Neural progenitor cell (in vitro differentiated cells): ENCODE results near the gene LSM3. TPM values are rescaled to one million over a fixed set of nuclear protein-coding genes. Genes with fewer than 3 reads are reported as not detected.

Source experiments
- DNase-seq: peaks from one replicate; pipeline ENCODE4 v3.0.0-alpha.2; 2016; ENCODE audit warnings: low spot score
- H2AFZ ChIP-seq: fragments of 200-600 bp; sonication (generic); replicated peaks from 2 replicates; pipeline ENCODE4 v1.6.1; 2016; ENCODE audit warnings: antibody characterized with exemption
- H3F3A ChIP-seq: fragments of 200-600 bp; sonication (generic); 2 replicates; pipeline ENCODE4 v1.6.1; 2016; ENCODE audit warnings: antibody characterized with exemption, low read depth
- H3K27ac ChIP-seq: fragments of 200-600 bp; sonication (generic); 2 replicates; pipeline ENCODE4 v1.5.1; 2016; ENCODE audit warnings: mild to moderate bottlenecking
- H3K27me3 ChIP-seq: fragments of 200-600 bp; sonication (generic); 2 replicates; pipeline ENCODE4 v1.6.1; 2016; ENCODE audit warnings: mild to moderate bottlenecking, moderate library complexity
- H3K36me3 ChIP-seq: fragments of 200-600 bp; sonication (generic); 2 replicates; pipeline ENCODE4 v1.5.1; 2016
- H3K4me1 ChIP-seq: fragments of 200-600 bp; sonication (generic); 2 replicates; pipeline ENCODE4 v1.6.1; 2016; ENCODE audit warnings: mixed run types
- H3K4me2 ChIP-seq: fragments of 200-600 bp; sonication (generic); 2 replicates; pipeline ENCODE4 v1.6.1; 2016
- H3K4me3 ChIP-seq: fragments of 200-600 bp; sonication (generic); 2 replicates; pipeline ENCODE4 v1.5.1; 2016
- H3K79me2 ChIP-seq: fragments of 200-600 bp; sonication (generic); 2 replicates; pipeline ENCODE4 v1.6.1; 2016; ENCODE audit warnings: low read depth
- H3K9ac ChIP-seq: fragments of 200-600 bp; sonication (generic); 2 replicates; pipeline ENCODE4 v1.6.1; 2016
- H3K9me3 ChIP-seq: fragments of 200-600 bp; sonication (generic); 2 replicates; pipeline ENCODE4 v1.5.1; 2016; ENCODE audit warnings: low read depth
- H4K20me1 ChIP-seq: fragments of 200-600 bp; sonication (generic); 2 replicates; pipeline ENCODE4 v1.6.1; 2016; ENCODE audit warnings: low read depth
- H3K27ac Mint-ChIP-seq: 3 replicates; pipeline ENCODE4 v1.8.0; 2021; ENCODE audit warnings: mixed read lengths
- H3K27me3 Mint-ChIP-seq: 2 replicates; pipeline ENCODE4 v1.8.0; 2022; ENCODE audit warnings: low read depth, mild to moderate bottlenecking, inconsistent platforms, moderate library complexity, mixed read lengths; ENCODE audit not compliant: insufficient read depth
- H3K36me3 Mint-ChIP-seq: 3 replicates; pipeline ENCODE4 v1.8.0; 2021; ENCODE audit warnings: mixed read lengths
- H3K4me1 Mint-ChIP-seq: 3 replicates; pipeline ENCODE4 v1.8.0; 2021; ENCODE audit warnings: mixed read lengths
- H3K4me3 Mint-ChIP-seq: 3 replicates; pipeline ENCODE4 v1.8.0; 2021; ENCODE audit warnings: mild to moderate bottlenecking, moderate library complexity, mixed read lengths
- H3K9me3 Mint-ChIP-seq: 3 replicates; pipeline ENCODE4 v1.8.0; 2020; ENCODE audit warnings: mixed read lengths
- EZH2 ChIP-seq: fragments of 200-600 bp; sonication (generic); IDR thresholded peaks from 2 replicates; pipeline ENCODE4 v1.6.1; 2017; ENCODE audit warnings: antibody characterized with exemption, mild to moderate bottlenecking, moderate library complexity
- EZH2phosphoT487 ChIP-seq: fragments of 200-600 bp; sonication (generic); IDR thresholded peaks from 2 replicates; pipeline ENCODE4 v1.6.1; 2017; ENCODE audit warnings: antibody characterized with exemption
- total RNA-seq: library from RNA; depleted of rRNA; stranded (reverse); fragments of >200 nt; gene quantifications from 2 replicates; pipeline ENCODE4 v1.2.3, GENCODE V29; 2015; ENCODE audit warnings: low replicate concordance
- TF ChIP-seq, protein P1 (sequence below): fragments of 200-600 bp; sonication (generic); IDR thresholded peaks from 2 replicates; pipeline ENCODE4 v1.5.1; 2017; ENCODE audit warnings: antibody characterized with exemption, mild to moderate bottlenecking

The LSM3 gene
- total RNA-seq, 1 donor from 2014 or later = 36.2 TPM

DNA sequence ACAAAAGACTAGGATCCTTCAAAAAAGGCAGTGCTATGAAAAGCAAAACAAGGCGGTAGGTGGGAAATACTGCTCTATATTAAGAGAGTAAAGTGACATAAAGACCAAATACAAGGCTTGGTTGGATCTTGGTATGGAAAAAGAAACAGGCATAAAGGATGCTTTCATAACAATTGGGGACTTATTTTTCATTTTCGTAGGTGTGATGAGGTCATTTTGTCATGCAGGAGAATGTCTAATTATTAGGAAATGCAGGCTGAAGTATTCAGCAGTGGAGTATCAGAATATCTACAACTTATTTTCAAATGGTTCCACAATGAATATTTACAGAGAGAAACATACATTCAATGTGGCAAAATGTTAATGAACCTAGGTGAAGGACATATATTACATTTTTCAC, 9.2 kb upstream of the LSM3 start:
- Mint-ChIP-seq H3K4me1 (no peaks in the 10 kb centered on the region), H3K4me3 (no peak overlapping the region), H3K27me3 (no peaks in the 10 kb centered on the region), H3K36me3 (peaks cover 41% of the 10 kb centered on the region), H3K27ac (no peak overlapping the region), H3K9me3 (no peaks in the 10 kb centered on the region)
- Histone ChIP-seq H3K4me3 (no peak overlapping the region), H3K4me1 (no peaks in the 10 kb centered on the region), H3K9me3 (no peaks in the 10 kb centered on the region), H3F3A (no peaks in the 10 kb centered on the region), H3K27ac (no peak overlapping the region), H3K4me2 (no peak overlapping the region), H3K9ac (no peak overlapping the region), H3K27me3 (no peaks in the 10 kb centered on the region), H3K79me2 (peaks cover 15% of the 10 kb centered on the region), H2AFZ (no peak overlapping the region), H3K36me3 (peaks cover 12% of the 10 kb centered on the region), H4K20me1 (peaks cover 13% of the 10 kb centered on the region)
- DNase-seq = no peak
- no peak for TF ChIP-seq EZH2

DNA sequence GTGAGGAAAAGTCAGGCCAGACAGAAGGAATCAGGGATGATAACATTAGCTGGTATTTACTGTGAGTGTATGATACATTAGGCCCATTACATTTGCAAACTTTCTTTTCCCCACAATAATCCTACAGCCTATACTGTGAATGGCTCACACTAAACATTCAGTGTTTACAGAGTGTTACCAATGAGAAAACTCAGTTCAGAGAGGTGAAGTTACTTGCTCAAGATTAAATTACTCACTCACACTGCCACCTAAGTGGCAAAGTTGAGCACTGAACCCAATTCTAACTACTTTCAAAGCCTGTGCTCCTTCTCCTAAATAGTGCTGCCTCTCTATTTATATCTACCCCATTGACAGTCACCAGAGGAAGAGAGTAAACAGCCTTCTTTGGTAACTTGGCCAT, 8.7 kb upstream of the LSM3 start:
- no peak for DNase-seq
- H3K27me3 ChIP-seq = no peaks in the 10 kb centered on the region
- H3K4me3 ChIP-seq = no peak overlapping the region
- no peak overlapping the region for H2AFZ ChIP-seq
- no peaks in the 10 kb centered on the region for H3K27me3 Mint-ChIP-seq
- no peaks in the 10 kb centered on the region for H3K4me1 ChIP-seq
- H3K36me3 ChIP-seq = peaks cover 12% of the 10 kb centered on the region
- no peak overlapping the region for H3K4me3 Mint-ChIP-seq
- no peaks in the 10 kb centered on the region for H3K9me3 ChIP-seq
- no peak overlapping the region for H3K27ac ChIP-seq
- TF ChIP-seq, protein P1, sequence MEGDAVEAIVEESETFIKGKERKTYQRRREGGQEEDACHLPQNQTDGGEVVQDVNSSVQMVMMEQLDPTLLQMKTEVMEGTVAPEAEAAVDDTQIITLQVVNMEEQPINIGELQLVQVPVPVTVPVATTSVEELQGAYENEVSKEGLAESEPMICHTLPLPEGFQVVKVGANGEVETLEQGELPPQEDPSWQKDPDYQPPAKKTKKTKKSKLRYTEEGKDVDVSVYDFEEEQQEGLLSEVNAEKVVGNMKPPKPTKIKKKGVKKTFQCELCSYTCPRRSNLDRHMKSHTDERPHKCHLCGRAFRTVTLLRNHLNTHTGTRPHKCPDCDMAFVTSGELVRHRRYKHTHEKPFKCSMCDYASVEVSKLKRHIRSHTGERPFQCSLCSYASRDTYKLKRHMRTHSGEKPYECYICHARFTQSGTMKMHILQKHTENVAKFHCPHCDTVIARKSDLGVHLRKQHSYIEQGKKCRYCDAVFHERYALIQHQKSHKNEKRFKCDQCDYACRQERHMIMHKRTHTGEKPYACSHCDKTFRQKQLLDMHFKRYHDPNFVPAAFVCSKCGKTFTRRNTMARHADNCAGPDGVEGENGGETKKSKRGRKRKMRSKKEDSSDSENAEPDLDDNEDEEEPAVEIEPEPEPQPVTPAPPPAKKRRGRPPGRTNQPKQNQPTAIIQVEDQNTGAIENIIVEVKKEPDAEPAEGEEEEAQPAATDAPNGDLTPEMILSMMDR = no peak
- TF ChIP-seq EZH2phosphoT487 = no peak
- H3K4me2 ChIP-seq = no peak overlapping the region
- peaks cover 19% of the 10 kb centered on the region for H3K79me2 ChIP-seq
- no peaks in the 10 kb centered on the region for H3F3A ChIP-seq
- H3K27ac Mint-ChIP-seq = no peak overlapping the region
- peaks cover 2% of the 10 kb centered on the region for H3K4me1 Mint-ChIP-seq
- no peaks in the 10 kb centered on the region for H3K9me3 Mint-ChIP-seq
- peaks cover 17% of the 10 kb centered on the region for H4K20me1 ChIP-seq
- H3K9ac ChIP-seq = no peak overlapping the region
- H3K36me3 Mint-ChIP-seq = peaks cover 37% of the 10 kb centered on the region

DNA sequence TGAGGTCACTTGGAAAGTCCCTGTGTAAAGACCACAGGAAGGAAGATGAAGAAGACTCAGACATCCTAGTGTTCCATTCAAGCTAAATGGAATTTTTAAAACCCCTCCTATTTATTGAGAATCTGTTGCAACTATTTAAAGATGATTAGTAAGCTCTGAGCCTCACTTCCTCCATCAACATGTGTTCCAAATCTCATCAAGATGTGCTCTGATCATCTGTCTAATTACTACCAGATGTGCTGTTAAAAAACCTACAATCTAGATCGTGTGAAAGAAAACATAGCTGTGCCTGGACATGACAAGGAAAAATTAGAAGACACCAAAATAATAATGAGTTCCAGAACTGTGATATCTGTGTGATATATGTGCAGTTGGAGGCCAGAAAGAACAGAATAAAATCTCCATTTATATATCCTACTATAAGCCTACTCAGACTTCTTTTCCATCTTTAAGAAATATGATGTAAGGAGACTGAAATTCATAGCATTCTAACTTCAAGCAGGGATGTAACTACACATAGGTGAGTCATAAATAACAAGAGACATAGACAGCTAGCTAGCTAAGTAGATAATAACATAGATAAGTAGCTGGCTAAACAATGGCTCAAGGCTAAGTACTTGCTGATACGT, 8.0 kb upstream of the LSM3 start:
- H3K4me3 Mint-ChIP-seq = no peak overlapping the region
- H3K9me3 Mint-ChIP-seq = no peaks in the 10 kb centered on the region
- no peaks in the 10 kb centered on the region for H3K4me1 ChIP-seq
- H2AFZ ChIP-seq = no peak overlapping the region
- H3K27ac ChIP-seq = no peak overlapping the region
- no peak overlapping the region for H3K9ac ChIP-seq
- no peaks in the 10 kb centered on the region for H3K27me3 Mint-ChIP-seq
- H3K27ac Mint-ChIP-seq = no peak overlapping the region
- no peak for DNase-seq
- no peaks in the 10 kb centered on the region for H3K9me3 ChIP-seq
- no peaks in the 10 kb centered on the region for H3F3A ChIP-seq
- no peaks in the 10 kb centered on the region for H3K27me3 ChIP-seq
- peaks cover 25% of the 10 kb centered on the region for H4K20me1 ChIP-seq
- peaks cover 27% of the 10 kb centered on the region for H3K79me2 ChIP-seq
- no peak overlapping the region for H3K4me3 ChIP-seq
- TF ChIP-seq, protein P1 = no peak
- no peak for TF ChIP-seq EZH2phosphoT487
- no peak for TF ChIP-seq EZH2
- no peak overlapping the region for H3K4me2 ChIP-seq
- peaks cover 33% of the 10 kb centered on the region for H3K36me3 Mint-ChIP-seq
- H3K4me1 Mint-ChIP-seq = peaks cover 9% of the 10 kb centered on the region
- H3K36me3 ChIP-seq = peaks cover 12% of the 10 kb centered on the region

DNA sequence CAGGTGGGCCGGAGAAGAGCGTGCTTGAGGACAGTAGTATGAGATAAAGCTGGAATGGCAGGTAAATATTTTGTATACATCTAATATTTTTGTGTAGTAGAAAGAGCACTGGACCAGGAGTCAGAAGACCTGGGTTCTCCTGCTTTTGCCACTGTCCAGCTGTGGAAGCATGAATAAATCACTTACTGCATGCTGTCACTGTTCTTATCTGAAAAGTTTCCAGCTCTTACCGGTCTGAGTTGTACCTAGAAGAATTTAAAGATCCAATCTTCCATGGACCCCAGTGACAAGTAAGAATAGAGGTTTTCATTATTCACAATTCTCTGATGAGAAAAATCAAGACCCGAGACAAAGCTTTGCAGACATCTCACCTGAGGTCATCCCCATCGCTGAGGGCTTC, 6.1 kb upstream of the LSM3 start:
- H3K27ac ChIP-seq = no peak overlapping the region
- H3F3A ChIP-seq = no peaks in the 10 kb centered on the region
- H3K27ac Mint-ChIP-seq = no peak overlapping the region
- peaks cover 23% of the 10 kb centered on the region for H3K4me1 Mint-ChIP-seq
- H4K20me1 ChIP-seq = peaks cover 39% of the 10 kb centered on the region
- H3K9ac ChIP-seq = no peak overlapping the region
- TF ChIP-seq, protein P1 = no peak
- TF ChIP-seq EZH2 = no peak
- TF ChIP-seq EZH2phosphoT487 = no peak
- peaks cover 46% of the 10 kb centered on the region for H3K79me2 ChIP-seq
- H2AFZ ChIP-seq = no peak overlapping the region
- H3K9me3 Mint-ChIP-seq = no peaks in the 10 kb centered on the region
- H3K4me3 ChIP-seq = no peak overlapping the region
- peaks cover 12% of the 10 kb centered on the region for H3K36me3 ChIP-seq
- H3K4me3 Mint-ChIP-seq = no peak overlapping the region
- peaks cover 2% of the 10 kb centered on the region for H3K27me3 Mint-ChIP-seq
- no peak overlapping the region for H3K4me2 ChIP-seq
- no peak for DNase-seq
- peaks cover 22% of the 10 kb centered on the region for H3K36me3 Mint-ChIP-seq
- H3K4me1 ChIP-seq = peaks cover 6% of the 10 kb centered on the region
- H3K9me3 ChIP-seq = no peaks in the 10 kb centered on the region
- H3K27me3 ChIP-seq = no peaks in the 10 kb centered on the region
